PC-3 (cell line): ENCODE data around the gene EFNB1.

Experiments used
- CTCF ChIP-seq: fragments of 300-600 bp; sonication (generic); conservative IDR thresholded peaks from 2 replicates; pipeline ENCODE4 v1.5.1; 2017; ENCODE audit warnings: antibody characterized with exemption, low read depth, mild to moderate bottlenecking, low read length
- EZH2 ChIP-seq: fragments of 300-600 bp; sonication (generic); IDR thresholded peaks from one replicate; pipeline ENCODE4 v1.6.1; 2017; ENCODE audit warnings: antibody characterized with exemption, mild to moderate bottlenecking, low read length; ENCODE audit not compliant: unreplicated experiment

DNA sequence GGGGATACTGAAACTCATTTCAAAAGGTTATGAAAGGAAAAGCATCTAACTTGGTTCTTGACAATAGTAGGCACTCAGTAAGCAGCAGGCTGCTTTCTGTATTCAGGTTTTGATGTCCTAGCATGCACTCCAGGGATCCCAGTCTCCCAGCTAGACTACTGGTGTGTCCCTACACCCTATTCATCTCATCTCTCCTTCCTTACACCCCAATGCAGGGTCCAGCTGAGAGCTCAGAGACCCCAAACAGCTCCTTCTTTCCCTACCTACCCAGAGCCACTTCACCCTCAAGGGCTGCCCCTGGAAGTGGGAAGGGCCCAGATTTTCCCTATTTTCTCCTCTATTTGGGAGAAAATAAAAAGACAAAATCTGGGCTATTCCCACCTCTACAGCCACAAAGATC is 1.6 kb upstream of the EFNB1 start:
- TF ChIP-seq CTCF (no peak), EZH2 (no peak)
